Measurements from ENCODE around the gene PTPRT.
A peak's percentile ranks its signal among the peaks of the same experiment; 100 is the strongest.

Gene PTPRT

GRCh38 chr20:42378826-42379225 is 810.9 kb downstream of the PTPRT start:
- ChIA-PET CTCF (no interaction called here), POLR2A (no interaction called here)
- DNase-seq (ENCODE audit: extremely low spot score) = no peak
- no peak for TF ChIP-seq CTCF (IDR thresholded peaks at IDR 0.05; ENCODE audit: control extremely low read depth, extremely low read depth, low read depth, missing control alignments)

GRCh38 chr20:42376131-42376530 is 813.6 kb downstream of the PTPRT start:
- no peak for TF ChIP-seq CTCF (IDR thresholded peaks at IDR 0.05; ENCODE audit: control extremely low read depth, extremely low read depth, low read depth, missing control alignments)
- ChIA-PET POLR2A (no interaction called here), CTCF (no interaction called here)
- DNase-seq (ENCODE audit: extremely low spot score) = no peak

- CTCF ChIA-PET = no interaction called here
- no peak for DNase-seq (ENCODE audit: extremely low spot score)
- no peak for TF ChIP-seq CTCF (IDR thresholded peaks at IDR 0.05; ENCODE audit: control extremely low read depth, extremely low read depth, low read depth, missing control alignments)
- POLR2A ChIA-PET = no interaction called here
These were observed 816.7 kb downstream of the PTPRT start for GRCh38 chr20:42373049-42373448.

- no peak for DNase-seq (ENCODE audit: extremely low spot score)
- POLR2A ChIA-PET = no interaction called here
- CTCF ChIA-PET = no interaction called here
- TF ChIP-seq CTCF (IDR thresholded peaks at IDR 0.05; ENCODE audit: control extremely low read depth, extremely low read depth, low read depth, missing control alignments) = no peak
These were observed 819.6 kb downstream of the PTPRT start for GRCh38 chr20:42370075-42370474.

- POLR2A ChIA-PET = no interaction called here
- CTCF ChIA-PET = no interaction called here
- no peak for DNase-seq (ENCODE audit: extremely low spot score)
- TF ChIP-seq CTCF (IDR thresholded peaks at IDR 0.05; ENCODE audit: control extremely low read depth, extremely low read depth, low read depth, missing control alignments) = no peak
These were observed 820.8 kb downstream of the PTPRT start for GRCh38 chr20:42368910-42369309.

GRCh38 chr20:42366626-42367025 is 823.1 kb downstream of the PTPRT start:
- POLR2A ChIA-PET = no interaction called here
- CTCF ChIA-PET = no interaction called here
- no peak for TF ChIP-seq CTCF (IDR thresholded peaks at IDR 0.05; ENCODE audit: control extremely low read depth, extremely low read depth, low read depth, missing control alignments)
- peak; percentile 15 for DNase-seq (ENCODE audit: extremely low spot score)

- no peak for TF ChIP-seq CTCF (IDR thresholded peaks at IDR 0.05; ENCODE audit: control extremely low read depth, extremely low read depth, low read depth, missing control alignments)
- ChIA-PET CTCF (no interaction called here), POLR2A (no interaction called here)
- DNase-seq (ENCODE audit: extremely low spot score) = no peak
These were observed 825.3 kb downstream of the PTPRT start for GRCh38 chr20:42364446-42364845.

All from GM10248 (cell line).